RPMI7951 (cell line): ENCODE measurements around the gene CSF2. TPM values are rescaled to one million over a fixed set of nuclear protein-coding genes. Genes with fewer than 3 reads are reported as not detected.
"Not testable (repeated sequence)": the region's sequence is repeated elsewhere in the genome, so short reads cannot be mapped to it uniquely, and the experiment has no call there.

ENCODE experiments used
- DNase-seq: peaks from one replicate; pipeline ENCODE4 v3.0.0-alpha.2; 2012; ENCODE audit warnings: low read depth
- total RNA-seq: library from RNA; depleted of rRNA; stranded (reverse); fragments of >200 nt; shearing (Covaris generic); gene quantifications from 2 replicates; pipeline ENCODE4 v1.2.3, GENCODE V29; 2014

The CSF2 gene
- total RNA-seq, 1 experiment from 2014 or later = 4.8 TPM

DNA sequence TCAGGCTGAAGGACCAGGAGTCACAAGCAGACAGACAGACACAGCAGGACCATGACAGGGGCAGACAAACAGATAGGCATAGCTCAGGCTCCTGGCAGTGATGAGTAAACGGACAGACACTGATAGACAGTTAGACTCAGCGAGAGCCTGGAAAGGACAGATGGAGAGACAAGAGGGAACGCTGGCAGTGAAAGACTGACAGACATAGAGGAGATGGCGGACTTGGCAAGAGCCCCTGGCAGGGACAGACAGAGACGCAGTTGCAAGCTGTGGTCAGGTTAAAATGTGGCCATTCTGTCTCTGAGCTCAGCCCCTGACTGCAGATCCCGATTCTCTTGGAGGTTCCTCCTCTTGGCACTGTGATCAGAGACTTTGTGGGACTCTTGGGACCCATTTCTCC lies 13.6 kb downstream of the CSF2 start:
- no peak for DNase-seq

DNA sequence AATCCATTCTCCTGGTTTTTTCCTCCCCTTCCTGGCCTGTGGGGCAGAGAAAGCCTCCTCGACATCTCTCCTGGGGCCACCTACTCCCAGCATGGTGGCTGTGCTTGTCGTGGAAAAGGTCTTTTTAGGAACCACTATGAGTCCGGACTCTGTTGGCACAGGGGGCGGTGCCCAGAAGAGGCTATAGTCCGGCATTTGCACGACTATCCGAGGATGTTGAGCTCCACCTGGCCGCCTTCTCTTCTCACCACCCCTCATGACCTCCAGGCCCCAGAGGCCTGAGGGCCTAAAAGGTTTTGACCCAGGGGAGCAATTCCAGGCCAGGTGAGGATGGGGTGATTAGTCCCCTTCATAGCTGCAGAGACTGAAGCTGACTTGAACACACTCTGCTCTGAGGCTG lies 14.1 kb downstream of the CSF2 start:
- no peak for DNase-seq

DNA sequence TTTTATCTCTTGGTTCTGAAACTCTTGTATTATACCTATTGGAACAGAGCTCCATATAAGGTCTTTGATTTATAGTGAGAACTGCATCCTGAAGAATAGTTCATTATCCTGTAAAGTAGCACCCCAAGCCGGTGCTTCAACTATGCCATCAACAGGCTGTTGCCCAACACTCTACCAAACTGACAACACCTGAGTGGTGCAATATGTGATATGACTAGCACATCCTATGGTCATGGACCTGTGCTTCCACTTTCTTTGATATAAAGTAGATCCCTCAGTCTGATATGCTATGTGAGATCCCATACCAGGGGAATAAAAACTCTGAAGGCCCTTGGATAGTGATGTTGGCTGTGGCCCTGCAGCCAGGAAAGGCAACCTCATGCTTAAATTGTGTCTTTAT lies 15.8 kb downstream of the CSF2 start:
- no peak for DNase-seq

DNA sequence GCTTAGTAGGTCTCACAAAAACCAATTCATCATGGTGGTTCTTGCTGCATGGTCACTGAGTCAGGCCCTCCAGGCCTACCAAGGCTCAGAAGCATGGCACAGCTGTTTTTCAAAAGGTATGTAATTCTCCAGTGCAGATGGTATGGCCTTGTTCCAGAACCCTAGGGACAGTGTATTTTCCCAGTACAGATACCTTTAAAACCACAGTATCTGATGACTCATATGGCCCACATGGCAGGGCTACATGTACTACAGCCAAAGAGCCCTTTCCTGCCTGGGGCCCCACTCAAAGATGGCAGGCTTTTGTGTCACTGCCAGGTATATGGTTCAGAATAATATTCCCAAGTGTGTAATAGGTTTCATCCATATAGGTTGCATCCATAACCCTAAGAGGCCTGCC lies 16.5 kb downstream of the CSF2 start:
- peak; percentile 99 for DNase-seq

DNA sequence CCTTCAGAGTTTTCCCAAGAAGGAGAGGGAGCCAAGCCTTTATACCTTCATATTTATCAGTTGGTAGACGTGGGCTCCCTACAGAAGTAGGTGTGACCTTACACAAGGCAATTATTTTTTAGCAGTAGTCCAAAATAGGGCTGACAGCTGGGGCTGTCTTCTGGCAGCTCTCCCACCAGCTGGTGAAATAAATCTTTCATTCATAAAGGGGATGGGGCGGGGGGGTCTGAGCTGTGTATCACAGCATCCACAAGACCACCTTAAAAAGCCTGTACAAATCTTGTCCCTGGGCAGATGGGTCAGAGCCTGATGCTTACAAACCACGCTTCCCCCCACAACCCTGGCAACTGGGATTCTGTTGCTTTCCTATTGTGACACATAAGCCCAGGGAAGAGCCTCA lies 19.7 kb downstream of the CSF2 start:
- no peak for DNase-seq

DNA sequence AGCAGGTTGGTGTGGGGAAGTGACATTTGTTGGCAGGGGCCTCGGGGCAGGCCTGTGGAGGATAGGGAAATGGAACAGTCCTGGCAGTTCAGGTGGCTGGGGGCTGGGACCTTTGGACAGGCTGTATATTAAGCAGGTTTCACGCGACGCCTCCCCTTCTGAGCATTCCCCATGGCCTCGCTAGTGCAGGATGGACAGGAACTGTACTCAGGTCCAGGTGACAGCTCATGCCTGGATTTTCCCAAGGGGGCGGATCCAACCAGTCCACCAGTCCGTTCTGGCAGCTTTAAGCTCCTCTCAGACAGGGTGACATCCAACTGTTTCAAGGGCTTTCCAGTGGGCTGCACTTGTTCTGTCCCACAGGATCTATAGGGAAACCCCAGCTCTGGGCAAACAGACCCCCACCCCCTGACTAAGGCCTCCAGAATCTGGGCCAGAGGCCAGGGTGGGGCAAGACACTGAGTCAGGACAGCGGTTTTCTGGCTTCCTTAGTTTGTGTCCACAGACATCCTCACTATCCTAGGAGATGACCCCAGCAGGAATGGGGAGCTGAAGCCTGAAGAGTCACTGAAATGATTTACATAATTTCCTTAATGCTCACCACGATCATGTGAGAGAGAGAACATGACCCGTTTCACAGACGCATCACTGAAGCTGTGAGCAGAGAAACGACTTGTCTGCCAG lies 20.9 kb downstream of the CSF2 start:
- peak; percentile 97 for DNase-seq

DNA sequence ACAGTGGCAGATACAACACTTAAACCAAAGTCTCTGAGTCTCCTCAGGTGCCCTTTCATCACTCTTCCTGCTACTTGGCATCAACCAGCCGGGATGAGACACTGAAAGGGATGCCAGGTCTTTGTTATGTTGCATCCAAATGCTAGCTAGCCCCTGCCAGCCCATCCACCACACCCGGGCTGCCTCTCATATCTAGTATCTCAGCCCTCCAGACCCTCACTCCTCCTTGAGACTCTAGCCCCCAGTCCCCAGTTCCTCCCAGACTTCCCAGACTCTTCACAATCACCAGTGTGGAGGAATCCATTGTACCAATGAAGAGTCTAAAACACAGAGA lies 21.5 kb downstream of the CSF2 start:
- no peak for DNase-seq

DNA sequence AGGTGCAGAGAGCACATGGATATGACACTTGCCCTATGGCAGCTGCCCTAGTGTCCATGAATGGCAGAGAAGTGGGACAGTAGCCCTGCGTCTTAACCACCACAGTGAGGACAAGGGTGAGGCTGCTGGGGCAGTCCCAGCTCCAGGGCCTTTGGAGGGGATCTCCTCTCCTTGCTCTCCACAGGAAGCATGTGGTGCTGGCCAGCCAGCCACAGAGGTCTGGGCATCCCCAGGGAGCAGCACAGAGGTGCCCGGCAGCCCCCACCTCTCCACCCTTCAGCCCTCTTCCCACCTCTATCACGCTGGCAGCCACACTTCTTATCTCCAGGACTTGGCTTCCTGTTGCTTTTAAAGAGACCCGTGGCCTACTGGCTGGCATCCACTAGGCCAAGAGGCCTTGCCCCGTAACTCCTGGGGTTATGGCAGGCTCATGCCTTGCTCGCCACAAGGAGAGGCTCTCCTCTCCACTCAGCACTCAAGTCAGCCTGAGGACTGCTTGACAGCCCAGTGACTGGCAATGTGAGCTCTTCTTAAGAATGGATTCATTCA lies 21.9 kb downstream of the CSF2 start:
- DNase-seq = peak; percentile 63

DNA sequence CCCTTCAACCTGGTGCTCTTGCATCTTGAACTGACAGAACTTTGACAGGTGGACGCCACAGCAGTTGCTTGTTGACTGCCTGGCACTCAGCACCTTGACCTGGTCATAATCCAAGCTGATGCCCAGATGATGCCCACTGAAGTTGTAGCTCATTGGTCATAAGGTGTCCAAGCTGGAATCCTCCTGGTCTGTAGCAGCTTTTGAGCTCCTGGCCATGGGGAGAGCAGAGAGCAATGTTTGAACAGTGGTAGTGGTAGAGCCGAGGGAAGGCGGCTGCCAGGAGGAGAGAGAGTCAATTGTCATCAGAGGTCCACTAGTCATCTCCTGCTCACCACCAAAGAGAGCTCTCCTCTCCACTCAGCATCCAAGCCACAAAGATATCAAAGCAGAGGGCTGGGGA lies 23.3 kb downstream of the CSF2 start:
- DNase-seq = no peak

DNA sequence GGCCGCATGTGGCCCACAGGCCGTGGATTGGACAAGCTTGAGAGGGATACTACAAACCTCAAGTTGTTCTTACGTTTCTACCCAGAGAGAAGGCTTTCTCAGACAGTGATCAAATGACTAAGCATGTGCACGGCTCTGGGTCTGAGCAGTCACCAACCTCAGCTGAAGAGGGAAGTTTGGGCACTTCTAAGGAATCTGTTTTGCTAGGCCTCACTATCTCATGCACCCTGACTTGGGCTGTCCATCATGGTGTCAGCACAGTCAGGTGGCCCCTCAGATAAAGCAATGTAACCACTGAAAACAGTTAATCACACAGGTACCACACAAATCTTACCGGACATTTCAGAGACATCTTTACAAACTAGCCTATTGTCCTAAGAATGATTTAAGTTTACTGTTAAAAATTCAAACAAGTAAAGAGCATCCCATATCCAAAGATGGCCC lies 24.6 kb downstream of the CSF2 start:
- DNase-seq = no peak

DNA sequence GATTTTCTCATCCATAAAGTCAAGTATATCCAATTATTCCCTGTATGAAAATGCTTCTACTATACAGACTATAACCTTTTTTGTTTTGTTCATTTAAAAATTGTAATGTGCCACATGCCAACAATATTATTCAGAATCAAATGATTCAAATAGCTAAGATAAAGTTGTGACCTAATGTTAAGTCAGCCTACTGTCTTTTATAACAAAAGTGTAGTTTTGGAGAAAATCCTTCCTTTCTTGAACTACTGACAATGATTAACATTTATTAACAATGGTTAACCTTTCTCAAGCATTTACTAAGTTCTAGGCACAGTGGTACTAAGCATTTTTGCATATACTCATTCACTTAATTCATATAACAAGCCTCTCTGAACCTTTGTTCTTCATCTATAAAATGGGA lies 25.0 kb downstream of the CSF2 start:
- DNase-seq = no peak

DNA sequence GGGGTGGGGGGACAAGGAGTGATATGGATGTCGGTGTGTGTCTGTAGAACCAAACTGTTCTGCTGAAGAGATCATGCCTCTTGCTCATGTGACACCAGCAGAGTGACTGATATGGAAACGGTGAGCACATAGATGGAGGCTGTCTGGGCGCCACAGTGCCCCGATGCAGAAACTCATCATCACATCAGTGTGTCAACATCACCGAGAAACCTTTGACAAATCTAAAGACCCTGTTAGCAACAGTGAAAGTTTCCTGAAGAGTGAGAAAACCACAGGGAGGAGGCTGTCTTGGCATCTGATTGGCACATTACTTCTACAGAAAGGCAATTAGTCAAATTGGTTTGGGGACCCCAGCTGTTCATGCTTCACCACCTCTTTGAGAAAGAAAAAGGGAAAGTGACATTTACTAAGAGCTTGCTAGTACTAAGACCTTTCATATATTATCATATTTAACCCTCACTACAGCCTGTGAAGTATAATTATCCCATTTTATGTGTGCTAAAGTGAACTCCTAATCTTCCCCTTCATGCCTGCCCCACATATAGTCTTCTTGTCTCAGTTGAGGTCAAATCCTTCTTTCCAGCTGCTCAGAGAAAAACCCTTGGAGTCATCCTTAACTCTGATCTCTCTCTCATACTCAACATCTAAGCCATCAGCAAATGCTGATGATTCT lies 25.6 kb downstream of the CSF2 start:
- DNase-seq = no peak

DNA sequence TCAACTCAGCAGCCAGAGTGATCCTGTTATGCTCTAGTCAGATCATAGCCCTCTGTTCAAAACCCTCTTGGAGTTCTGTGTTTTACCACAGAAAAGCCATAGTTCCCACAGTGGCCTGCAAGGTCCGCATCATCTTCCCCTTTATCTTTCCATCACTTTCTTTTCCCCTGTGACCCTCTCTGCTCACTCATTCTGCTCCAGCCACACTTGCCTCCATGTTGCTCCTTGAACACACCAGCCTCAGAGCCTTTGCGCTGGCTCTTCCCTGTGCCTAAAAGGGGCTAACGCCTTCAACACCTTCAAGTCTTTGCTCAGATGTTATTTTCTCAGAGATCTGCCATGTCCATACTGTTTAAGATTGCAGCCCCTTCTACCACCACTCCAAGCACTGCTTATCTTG lies 26.3 kb downstream of the CSF2 start:
- DNase-seq = no peak

DNA sequence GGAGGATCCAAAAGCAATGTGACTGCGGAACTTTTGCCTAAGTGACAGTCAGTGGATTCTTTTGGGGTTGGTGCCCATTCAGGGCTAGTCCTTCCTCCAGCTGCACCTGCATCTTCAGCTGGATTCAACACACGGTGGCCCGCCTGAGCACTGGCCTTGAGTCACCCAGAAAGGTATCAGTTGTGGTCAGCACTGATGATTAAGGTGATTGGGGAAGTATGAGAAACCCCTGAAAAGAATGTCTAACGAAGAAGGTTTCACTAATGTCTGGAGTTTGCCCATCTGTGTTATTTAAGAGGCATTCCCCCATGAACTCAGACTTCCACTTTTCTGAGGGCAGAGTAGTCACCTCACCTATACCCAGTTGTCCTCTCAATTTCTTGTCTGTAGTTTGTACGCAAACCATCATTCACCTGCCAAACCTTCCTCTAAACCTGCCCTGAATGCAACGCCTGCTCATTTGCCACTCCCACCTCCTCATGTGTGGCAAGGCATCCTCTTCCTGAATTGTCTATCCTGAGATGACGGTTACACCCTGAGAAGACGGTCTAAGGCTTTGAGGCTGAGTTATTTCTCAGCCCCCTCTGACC lies 27.2 kb downstream of the CSF2 start:
- DNase-seq = no peak

DNA sequence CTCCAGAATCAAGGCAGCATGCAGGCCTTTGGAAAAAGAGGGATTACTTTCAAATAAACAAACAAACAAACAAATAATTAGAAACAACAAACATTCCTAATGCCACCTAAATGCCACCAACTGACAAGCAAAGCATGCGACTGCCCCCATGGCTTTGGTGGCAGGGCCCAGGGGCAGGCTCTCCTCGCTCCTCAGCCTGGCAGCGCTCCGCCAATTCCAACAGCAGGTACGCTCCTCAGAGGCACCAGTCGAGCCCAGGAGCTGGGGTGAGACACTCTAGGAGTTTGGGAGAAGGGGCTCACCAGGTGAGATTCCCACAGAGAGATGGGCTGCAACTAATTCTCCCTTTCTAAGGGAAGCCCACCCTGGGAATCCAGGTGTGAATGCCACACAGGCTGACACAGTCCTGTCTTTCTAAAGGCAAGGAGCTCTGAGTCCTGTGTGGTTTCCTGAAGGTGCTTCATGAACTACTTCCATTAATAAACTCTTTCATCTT lies 27.8 kb downstream of the CSF2 start:
- DNase-seq = no peak

DNA sequence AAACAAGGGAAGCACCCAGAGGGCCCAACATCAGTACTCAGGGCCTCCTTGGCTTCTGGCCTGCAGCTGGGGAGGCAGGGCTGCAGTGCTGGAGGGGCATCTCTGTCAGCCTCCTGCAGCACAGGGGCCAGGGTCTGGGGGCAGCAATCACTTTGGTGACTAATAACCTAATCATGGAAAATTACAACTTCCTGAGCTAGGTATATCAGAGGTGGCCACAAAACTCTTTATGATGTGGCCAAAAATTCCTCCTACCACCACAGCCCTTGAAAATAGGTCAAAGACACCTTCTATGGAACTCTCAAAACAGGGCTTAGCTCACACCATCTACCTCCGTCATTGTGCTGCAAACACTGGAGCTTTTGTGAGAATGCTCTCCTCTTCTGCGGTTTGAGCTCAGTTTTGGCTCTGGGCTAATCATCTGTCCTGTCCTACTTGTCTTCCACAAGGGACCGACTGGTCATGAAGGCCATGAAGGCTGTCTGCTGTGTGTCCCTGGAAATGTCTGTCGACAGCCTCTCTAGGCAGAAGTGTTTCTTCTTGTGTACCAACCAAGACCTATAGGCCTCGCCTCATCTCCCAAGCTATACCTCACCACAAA lies 28.6 kb downstream of the CSF2 start:
- DNase-seq = no peak

DNA sequence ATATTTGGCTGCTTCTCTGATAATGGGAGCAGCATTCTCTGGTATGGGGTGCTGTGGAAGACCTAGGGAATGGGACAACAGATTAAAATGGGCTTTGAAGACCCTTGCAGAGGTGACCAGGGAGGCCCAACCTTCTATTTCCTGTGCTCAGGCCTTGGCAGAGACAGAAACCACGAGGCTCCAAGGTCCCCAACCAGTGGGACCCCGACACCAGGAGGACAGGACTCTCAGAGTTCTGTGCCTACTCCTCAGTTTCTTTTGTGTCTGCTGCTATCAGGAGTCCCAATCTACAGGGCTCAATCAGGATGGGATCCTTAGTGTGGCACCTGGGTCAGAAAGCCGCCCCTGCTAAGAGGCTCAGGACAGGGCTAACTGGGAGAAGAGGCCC lies 29.3 kb downstream of the CSF2 start:
- no peak for DNase-seq

DNA sequence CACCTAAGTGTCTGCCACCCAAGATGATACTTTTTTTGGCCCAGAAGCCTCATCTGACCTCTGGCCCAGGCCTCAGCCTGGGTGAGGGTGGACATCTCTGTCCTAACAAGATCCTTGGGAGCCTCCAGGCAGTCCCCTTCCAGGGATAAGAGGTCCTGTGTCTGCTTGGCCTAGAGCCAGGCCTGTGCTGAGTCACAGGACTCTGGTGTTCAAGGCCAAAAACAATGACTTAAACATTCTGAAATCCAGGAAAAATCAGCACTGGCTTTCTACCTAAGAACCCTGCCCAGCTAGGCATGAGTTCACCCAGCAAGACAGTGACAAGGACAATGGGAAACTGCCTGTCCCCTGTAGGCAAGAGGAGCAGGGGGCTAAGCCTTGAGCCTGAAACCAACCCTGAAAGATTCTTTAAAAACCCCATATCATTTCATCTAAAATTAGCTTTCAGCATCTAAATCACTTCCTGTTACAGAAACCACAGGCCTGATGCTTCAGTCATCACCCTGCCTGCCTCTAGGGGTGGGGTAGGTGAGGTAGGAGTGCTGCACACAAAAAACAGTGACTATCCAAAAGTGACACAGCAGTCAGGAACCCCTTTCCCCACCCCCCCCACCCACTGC lies 29.9 kb downstream of the CSF2 start:
- peak; percentile 95 for DNase-seq

DNA sequence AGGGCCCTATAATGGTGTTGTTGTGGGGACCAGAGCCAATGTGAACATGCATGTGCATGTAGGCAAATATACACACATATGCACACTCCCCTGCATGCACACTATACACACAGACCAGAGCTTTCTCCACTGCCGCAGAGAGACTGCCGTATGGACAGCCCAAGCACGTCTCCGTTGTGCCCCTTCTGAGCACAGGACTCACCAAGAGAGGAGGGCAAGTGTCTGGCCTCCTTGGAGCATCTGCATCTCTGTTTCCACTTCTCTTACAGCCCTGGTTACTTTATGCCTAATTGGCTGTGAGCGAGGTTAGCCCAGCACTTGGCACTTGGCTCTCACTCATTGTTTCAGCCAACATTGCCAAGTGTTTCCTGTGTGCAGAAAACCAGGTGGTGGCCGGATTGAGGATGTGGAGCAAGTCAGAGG lies 30.4 kb downstream of the CSF2 start:
- DNase-seq = peak; percentile 59

DNA sequence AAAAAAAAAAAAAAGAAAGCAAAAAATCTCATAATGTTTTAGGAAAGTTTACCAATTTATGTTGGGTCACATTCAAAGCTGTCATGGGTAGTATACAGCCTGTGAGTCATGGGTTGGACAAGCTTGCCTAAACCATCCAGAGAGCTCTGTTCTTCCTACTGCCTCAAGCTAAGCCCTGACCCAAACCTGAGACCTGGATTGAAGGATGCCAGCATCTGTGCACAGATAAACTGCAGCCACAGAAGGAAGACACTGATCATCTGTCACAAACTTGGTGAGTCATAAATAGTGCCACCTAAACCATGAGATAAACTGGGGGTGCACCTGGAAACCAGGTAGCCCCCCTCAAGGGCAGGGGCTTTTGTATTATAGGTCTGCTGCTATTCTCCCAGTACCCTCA lies 31.0 kb downstream of the CSF2 start:
- peak; percentile 77 for DNase-seq

DNA sequence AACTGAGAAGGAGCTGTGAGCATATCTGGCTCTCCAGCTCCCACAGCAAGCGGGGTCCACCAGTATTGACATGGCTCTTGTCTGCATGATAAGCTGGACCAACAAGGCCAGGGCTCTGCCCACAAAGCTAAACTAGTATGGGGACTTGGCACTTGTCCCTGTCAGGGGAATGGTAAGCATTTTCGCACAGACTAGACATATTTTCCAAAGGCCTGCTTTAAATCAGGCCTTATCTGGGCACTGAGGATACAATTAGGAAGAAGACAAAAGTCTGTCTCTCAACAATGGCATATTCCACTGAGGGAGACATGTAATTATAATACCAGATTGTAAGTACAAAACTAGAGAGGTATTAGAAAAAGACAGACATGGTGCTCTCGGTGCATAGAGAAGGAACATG lies 32.1 kb downstream of the CSF2 start:
- DNase-seq = no peak

DNA sequence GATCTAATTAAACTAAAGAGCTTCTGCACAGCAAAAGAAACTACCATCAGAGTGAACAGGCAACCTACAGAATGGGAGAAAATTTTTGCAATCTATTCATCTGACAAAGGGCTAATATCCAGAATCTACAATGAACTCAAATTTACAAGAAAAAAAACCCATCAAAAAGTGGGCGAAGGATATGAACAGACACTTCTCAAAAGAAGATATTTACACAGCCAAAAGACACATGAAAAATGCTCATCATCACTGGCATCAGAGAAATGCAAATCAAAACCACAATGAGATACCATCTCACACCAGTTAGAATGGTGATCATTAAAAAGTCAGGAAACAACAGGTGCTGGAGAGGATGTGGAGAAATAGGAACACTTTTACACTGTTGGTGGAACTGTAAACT lies 34.9 kb downstream of the CSF2 start:
- DNase-seq = not testable (repeated sequence)
